ENCODE results near the gene PAX5.

Gene PAX5

DNA sequence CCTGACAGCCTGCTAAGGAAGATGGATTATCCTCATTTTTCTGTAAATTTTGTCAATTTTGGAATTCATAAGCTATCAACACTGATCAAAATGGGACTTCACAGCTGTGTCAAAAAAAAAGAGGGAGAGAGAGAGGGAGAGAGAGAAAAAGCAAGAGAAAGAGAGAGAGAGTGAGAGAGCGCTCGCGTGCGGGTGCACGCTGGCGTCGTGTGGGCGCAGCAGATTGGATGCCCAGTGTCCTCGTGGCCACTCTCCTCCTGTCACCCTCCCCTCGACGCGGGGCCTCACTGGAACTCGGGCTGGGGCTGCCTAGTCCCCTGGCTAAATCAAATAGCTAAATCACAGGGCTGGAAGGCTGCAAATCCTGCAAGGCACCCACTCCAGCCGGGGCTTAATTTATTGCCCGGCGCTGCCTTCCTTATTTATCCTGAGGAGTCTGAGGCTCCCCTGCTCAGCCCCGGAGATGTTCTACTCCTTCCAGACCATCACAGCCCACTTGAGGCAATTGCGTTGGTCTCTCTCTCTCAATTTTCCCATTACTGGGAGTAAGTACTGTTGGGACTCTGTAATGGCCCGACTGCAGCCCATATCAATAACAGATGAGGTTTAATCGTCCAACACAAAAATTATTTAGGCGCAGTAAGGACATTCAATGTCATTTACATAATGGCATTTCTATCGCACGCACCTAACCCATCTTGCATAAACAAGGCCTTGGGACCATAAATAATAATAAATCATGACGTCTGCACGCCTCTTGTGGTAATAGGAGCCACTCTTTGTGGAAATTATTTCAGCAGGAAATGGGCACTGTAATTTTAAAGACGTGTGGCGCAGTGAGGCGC, 94.2 kb downstream of the PAX5 start:
- no peak overlapping the region for H3K4me3 ChIP-seq (ENCODE audit: low read length)
- DNase-seq (ENCODE audit: low read depth, low spot score), result no peak

DNA sequence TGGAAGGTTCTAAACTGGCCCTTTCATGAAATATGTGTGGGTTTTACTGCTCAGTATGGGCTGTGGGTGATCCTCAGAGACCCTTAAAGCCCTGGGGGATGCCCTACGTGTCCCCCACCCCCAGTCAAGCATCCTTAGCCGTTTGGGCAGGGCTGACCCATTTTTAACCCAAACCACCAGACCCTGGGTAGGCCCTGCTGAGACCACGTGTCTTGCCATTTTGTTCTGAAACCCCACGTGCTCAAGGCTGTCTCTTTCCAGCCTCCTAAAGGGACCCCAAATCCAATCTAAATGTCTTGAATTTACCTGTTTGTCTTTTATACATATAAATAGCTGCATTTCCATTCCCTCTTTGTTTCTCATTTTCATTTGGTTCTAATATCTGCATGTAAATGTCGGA, 94.9 kb downstream of the PAX5 start:
- DNase-seq (ENCODE audit: low read depth, low spot score), result no peak
- no peak overlapping the region for H3K4me3 ChIP-seq (ENCODE audit: low read length)

DNA sequence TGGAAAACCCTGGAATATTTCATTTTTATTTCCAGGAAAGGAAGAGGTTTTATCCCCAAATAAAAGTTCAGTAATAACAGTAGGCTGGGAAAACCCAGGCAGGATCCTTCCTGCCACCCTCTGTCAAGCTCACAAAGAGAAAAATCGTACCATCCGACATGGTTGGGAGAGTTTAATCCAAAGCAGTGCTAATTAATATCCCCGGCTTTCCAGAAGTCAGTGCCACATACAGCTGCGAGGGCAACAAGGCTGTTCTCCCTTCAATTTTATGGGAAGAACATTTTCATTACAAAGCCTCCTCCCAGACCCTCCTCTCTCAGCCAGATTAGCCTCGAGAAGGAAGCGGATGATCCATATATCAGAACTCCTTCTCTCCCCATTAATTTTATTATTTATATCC, 95.5 kb downstream of the PAX5 start:
- no peak overlapping the region for H3K4me3 ChIP-seq (ENCODE audit: low read length)
- DNase-seq (ENCODE audit: low read depth, low spot score), result no peak

- no peak overlapping the region for H3K4me3 ChIP-seq (ENCODE audit: low read length)
- DNase-seq (ENCODE audit: low read depth, low spot score), result no peak
Observed at GRCh38 chr9:36937951-36938350, 96.1 kb downstream of the PAX5 start.

DNA sequence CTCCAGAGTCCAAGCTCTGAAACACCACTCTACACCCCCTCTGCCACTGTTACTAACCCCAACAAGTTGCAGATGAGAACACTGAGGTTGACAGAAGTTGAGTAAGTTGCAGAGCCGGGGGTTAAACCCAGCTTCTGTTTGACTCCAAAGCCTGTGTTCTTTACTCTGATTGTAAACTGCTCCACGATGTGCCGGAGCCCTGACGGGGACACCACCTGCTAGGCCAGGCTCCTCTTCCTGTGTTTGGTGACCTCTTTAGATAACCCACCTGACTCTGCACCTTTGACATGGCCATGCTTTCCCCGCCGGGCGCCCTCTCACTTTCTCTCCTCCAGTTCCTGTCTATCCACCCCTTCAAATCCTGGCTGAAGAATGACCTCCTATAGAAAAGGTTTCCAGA, 96.7 kb downstream of the PAX5 start:
- no peak for DNase-seq (ENCODE audit: low read depth, low spot score)
- no peak overlapping the region for H3K4me3 ChIP-seq (ENCODE audit: low read length)

DNA sequence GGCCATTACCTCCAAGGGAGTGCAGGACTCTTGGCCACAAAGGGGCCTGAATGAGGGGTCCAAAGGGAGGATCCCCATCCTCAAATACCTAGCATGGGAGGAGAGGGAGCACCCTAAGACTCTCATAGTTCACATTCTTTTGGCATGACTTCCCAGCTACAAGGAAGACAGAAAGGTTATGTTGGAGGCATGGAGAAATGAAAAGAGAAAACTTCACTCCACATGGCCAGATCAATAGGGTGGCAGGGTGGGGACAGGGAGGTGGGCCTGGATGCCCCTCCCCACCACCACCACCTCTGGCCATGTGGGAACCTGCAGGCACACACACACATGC, 97.6 kb downstream of the PAX5 start:
- no peak for DNase-seq (ENCODE audit: low read depth, low spot score)
- H3K4me3 ChIP-seq (ENCODE audit: low read length), result no peak overlapping the region

- H3K4me3 ChIP-seq (ENCODE audit: low read length), result no peak overlapping the region
- no peak for DNase-seq (ENCODE audit: low read depth, low spot score)
Observed at GRCh38 chr9:36935768-36936497, 98.1 kb downstream of the PAX5 start.

DNA sequence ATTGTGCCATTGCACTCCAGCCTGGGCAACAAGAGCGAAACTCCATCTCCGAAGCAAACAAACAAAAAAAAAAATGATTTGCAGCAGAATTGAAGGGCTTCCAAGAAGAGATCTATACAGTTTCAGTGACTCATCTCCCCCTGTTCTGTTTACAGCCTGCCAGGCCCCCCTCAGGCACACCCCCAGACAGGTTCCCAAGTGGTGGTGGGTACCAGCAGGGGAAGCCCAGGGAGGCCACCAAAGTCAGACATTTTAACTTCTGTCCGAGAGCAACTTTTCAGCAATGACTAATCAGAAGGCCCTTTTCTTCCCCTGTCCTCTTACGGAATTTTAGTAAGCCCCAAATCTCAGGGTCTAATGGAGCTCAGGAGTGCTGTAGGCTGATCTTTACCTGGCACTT, 98.7 kb downstream of the PAX5 start:
- no peak for DNase-seq (ENCODE audit: low read depth, low spot score)

DNA sequence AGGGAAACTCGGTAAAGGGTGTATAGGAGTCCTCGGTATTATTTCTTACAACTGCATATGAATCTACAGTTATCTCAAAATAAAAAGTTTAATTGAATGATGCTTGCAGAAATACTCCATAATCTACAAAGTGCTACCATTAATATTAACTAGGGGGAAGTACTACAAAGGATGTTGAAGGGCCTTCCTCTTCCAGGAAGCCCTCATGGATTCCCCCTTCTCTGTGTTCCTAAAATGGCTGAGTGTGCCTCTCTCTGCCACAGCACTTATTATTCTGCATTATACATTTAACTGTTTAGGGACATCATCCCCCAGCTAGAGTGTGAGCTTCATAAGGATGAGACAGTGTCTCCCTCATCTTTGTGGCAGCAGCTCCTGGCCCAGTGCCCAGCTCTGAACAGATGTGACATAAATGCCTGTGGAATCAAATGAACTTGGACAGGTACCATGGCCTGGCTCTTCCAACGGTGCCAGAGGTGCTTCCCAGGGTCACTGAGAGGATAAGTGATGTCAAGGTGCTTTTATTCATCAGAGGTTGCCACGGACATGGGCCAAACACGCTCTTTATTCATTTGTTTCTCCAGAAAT, 99.5 kb downstream of the PAX5 start:
- H3K4me3 ChIP-seq (ENCODE audit: low read length), result no peak overlapping the region
- no peak for DNase-seq (ENCODE audit: low read depth, low spot score)

More for the DNA sequence above, 98.7 kb downstream of the PAX5 start:
- H3K4me3 ChIP-seq (ENCODE audit: low read length), result no peak overlapping the region

GRCh38 chr9:36933676-36934215, 100.3 kb downstream of the PAX5 start:
- DNase-seq (ENCODE audit: low read depth, low spot score), result no peak

DNA sequence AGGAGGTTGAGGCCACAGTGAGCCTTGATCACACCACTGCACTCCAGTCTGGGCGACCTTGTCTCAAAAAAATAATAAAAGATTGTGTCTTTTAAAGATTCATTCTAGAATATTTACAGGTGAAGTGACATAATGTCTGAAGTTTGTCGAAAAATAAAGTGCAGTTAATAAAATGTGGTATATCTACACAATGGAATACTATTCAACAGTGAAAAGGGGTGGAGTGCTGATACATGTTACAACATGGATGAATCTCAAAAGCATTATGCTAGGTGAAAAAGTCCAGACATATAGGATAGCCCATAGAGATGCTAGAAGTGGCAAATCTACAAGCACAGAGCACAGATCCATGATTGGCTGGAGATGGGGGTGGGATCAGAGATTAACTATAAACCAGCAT, 101.9 kb downstream of the PAX5 start:
- DNase-seq (ENCODE audit: low read depth, low spot score), result no peak
- H3K4me3 ChIP-seq (ENCODE audit: low read length), result no peak overlapping the region

More at GRCh38 chr9:36933676-36934215, 100.3 kb downstream of the PAX5 start:
- H3K4me3 ChIP-seq (ENCODE audit: low read length), result no peak overlapping the region

DNA sequence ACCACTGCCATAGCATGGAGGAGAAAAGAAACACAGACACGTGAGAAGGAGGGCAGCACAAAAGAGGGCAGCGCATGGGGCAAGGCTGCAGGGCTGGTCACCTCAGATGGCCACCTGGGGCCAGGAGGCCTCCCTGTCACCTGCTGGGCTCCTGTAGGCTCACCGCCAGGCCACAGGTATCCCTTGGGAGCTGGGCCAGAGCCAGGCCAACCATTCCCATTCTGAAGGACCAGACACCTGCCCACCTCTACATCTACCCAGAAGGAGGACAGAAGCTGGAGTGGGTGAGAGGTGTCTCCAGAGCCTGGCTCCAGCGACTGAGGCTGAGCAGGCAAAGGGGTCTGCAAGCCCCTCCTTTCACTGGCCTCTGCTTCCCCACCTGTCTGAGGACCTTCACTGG, 103.1 kb downstream of the PAX5 start:
- no peak overlapping the region for H3K4me3 ChIP-seq (ENCODE audit: low read length)
- no peak for DNase-seq (ENCODE audit: low read depth, low spot score)

DNA sequence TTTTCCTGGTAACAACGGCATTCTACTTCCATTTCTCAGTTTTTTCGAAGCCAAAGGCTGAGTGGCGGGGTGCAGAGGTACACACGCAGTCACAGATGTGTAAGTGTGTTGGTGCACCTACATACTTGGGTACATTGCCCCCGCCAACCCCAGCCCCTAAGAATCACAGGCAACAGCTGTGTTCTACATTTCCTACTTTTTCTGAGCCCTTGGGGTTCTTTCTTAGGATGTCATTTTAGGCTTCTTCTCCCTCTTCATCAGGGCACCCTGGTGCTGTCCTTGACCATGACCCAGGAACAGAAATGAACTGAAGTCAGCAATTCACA, 104.8 kb downstream of the PAX5 start:
- H3K4me3 ChIP-seq (ENCODE audit: low read length), result no peak overlapping the region
- DNase-seq (ENCODE audit: low read depth, low spot score), result no peak

DNA sequence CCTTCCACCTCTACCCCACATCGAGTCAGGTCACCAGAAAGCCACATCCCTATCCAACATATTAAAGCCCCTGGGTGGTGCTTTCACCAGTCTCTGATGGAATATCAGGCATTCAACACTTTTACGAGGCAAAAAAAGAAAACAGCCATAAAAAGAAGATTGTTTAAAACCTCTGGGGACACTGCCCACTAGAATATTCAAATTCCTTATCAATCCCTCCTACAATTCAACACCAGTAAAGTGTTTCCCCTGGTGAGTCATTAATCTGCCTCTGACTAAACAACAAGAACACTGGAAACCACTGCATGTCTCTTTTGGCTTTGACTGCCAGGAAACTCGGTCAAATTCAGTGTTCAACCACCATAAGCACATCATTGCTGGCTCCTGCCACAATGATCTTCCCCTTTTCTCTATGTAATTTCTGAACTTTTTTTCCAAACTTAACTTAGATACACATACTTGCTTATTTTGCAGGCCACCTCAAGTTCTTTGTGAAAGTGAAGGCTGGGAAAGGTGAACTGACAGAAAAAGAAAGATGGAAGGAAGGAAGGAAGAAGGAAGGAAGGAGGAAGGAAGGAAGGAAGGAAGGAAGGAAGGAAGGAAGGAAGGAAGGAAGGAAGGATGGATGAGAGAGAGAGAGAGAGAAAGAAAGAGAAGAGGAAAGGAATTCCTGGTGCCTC, 105.3 kb downstream of the PAX5 start:
- no peak for DNase-seq (ENCODE audit: low read depth, low spot score)
- no peak overlapping the region for H3K4me3 ChIP-seq (ENCODE audit: low read length)

DNA sequence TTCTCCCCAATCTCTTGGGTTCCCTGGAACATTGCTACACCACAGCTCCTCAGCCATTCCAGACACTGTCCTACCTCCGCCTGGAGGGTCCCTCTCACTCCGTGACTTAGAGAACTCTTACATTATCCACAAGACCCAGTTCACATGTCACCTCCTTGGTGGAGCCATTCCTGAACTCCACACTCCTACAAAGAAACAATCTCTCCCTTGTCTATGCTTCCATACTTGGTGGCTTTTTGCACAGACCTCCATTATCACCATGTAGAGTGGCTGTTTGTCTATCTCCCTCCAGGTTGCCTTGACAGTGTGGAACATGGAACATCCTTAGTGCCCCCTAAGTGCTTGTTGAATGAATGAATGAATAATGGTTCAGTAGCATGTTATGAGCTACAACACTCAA, 105.9 kb downstream of the PAX5 start:
- no peak for DNase-seq (ENCODE audit: low read depth, low spot score)
- no peak overlapping the region for H3K4me3 ChIP-seq (ENCODE audit: low read length)

DNA sequence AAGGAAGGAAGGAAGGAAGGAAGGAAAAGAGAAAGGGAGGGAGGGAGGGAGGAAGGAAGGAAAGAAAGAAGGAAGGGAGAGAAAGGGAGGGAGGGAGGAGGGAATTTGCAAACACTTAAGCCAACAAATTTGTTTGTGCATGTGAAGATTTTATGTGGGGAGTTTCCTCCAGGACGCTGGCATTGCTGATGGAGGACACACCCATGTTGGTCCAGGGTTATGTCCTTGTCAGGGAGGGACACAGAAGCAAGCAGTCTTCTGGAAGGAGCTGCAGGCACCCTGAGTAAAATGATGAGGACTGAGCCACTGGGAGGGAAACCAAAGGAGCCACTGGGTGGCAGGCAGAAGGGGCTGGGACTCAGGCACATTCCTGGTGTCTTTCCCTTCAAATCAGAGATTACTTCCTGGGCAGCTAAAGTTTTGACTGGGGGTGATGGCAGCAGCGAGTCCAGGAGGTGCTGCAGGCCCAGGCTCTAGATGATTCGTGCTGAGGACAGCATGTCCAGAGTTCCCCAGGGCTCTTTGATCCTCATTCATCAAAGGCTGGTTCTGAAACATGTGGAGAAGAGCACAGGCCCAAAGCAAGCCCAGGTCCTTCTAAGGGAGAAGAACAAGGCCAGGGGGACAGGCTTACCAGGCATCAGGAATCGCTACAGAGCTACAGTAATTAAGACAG, 109.2 kb downstream of the PAX5 start:
- no peak overlapping the region for H3K4me3 ChIP-seq (ENCODE audit: low read length)
- DNase-seq (ENCODE audit: low read depth, low spot score), result no peak

GRCh38 chr9:36924071-36924470, 110.0 kb downstream of the PAX5 start:
- DNase-seq (ENCODE audit: low read depth, low spot score), result no peak
- H3K4me3 ChIP-seq (ENCODE audit: low read length), result no peak overlapping the region

GRCh38 chr9:36923025-36923625, 110.9 kb downstream of the PAX5 start:
- DNase-seq (ENCODE audit: low read depth, low spot score), result no peak
- H3K4me3 ChIP-seq (ENCODE audit: low read length), result no peak overlapping the region

DNA sequence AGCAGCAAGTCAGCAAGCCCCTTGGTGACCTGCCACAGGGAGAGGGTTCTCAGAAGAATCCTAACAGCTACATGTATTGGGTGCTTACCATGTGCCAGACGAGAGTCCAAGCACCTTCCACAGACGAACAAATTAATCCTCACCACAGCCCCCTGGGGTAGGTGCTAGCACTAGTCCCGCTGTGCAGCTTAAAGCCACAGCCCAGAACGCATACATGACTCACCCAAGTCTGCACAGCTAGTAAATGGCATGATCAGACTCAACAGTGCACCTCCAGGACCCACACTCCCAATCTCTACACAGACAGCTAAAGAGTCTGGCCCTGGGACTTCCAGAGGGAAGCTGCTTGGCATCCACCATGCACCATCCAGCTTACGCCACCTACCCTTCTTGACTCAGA, 111.5 kb downstream of the PAX5 start:
- no peak overlapping the region for H3K4me3 ChIP-seq (ENCODE audit: low read length)
- no peak for DNase-seq (ENCODE audit: low read depth, low spot score)

All from Jurkat, Clone E6-1 (cell line).